GM12878 (cell line): ENCODE measurements around the gene MYH10. TPM values are rescaled to one million over a fixed set of nuclear protein-coding genes. Genes with fewer than 3 reads are reported as not detected.

ENCODE experiments used
- ATAC-seq: fragments of 200-7000 bp; cut with Tn5 transposase; 3 replicates; pipeline ENCODE4 v1.9.1; 2020; ENCODE audit warnings: mild to moderate bottlenecking, moderate library complexity
- BruUV-seq: library from RNA; stranded (reverse); fragments of 400-500 nt; replicated peaks from 2 replicates; lab custom pipeline; 2021; lab: Mats Ljungman, UMichigan
- CTCF ChIA-PET: fragments of 300-600 bp; sonication (Branson Sonifier 250); formaldehyde crosslinking; extraction: SDS; loops from one replicate; lab custom pipeline; 2021; ENCODE audit warnings: inconsistent platforms; lab: Yijun Ruan, JAX
- POLR2A ChIA-PET: fragments of 350-600 bp; formaldehyde crosslinking; extraction: SDS; loops from one replicate; lab custom pipeline; 2021; ENCODE audit warnings: inconsistent platforms; lab: Charles Lee
- RAD21 ChIA-PET: fragments of 300-600 bp; sonication (Branson Sonifier 250); formaldehyde crosslinking; loops from one replicate; lab custom pipeline; 2023; ENCODE audit warnings: antibody characterized with exemption; ENCODE audit not compliant: unreplicated experiment; lab: Charles Lee
- SMC1A ChIA-PET: fragments of 300-600 bp; sonication (Branson Sonifier 250); formaldehyde crosslinking; loops from one replicate; lab custom pipeline; 2023; ENCODE audit not compliant: unreplicated experiment, uncharacterized antibody; lab: Charles Lee
- DNase-seq: peaks from one replicate; pipeline ENCODE4 v3.0.0-alpha.2; 2011; ENCODE audit warnings: low read depth, low spot score
- FAIRE-seq: peaks from 3 replicates; lab custom pipeline; 2011; peaks lifted over from hg19 to GRCh38; lab: Jason Lieb, UNC
- H2AFZ ChIP-seq: 2 replicates; pipeline ENCODE4 v1.6.0; 2011; ENCODE audit warnings: low read depth, low read length, control low read depth; ENCODE audit not compliant: control insufficient read depth
- H3K27ac ChIP-seq: 2 replicates; pipeline ENCODE4 v1.5.1; 2011; ENCODE audit warnings: control low read depth; ENCODE audit not compliant: control insufficient read depth, insufficient read depth
- H3K27me3 ChIP-seq, 2 experiments: replicated peaks in 1 of 2; 2 replicates each; pipeline versions ENCODE4 v1.6.0 to v1.6.1; 2011; ENCODE audit warnings: low read length in 1 of 2; ENCODE audit not compliant: control insufficient read depth in 2 of 2, insufficient read depth in 2 of 2
- H3K36me3 ChIP-seq, 2 experiments: 2 replicates each; pipeline ENCODE4 v1.5.1; 2011; ENCODE audit warnings: low read length in 1 of 2; ENCODE audit not compliant: control insufficient read depth in 2 of 2, insufficient read depth in 2 of 2
- H3K4me1 ChIP-seq: 2 replicates; pipeline ENCODE4 v1.6.1; 2011; ENCODE audit warnings: mild to moderate bottlenecking, low read length, moderate library complexity, mixed read lengths; ENCODE audit not compliant: control insufficient read depth, insufficient read depth
- H3K4me2 ChIP-seq: 2 replicates; pipeline ENCODE4 v1.6.0; 2011; ENCODE audit warnings: control low read depth; ENCODE audit not compliant: control insufficient read depth, insufficient read depth
- H3K4me3 ChIP-seq: fragments of 200-600 bp; sonication (generic); 2 replicates; pipeline ENCODE4 v1.5.1; 2016
- H3K79me2 ChIP-seq: 2 replicates; pipeline ENCODE4 v1.6.0; 2011; ENCODE audit warnings: low read length; ENCODE audit not compliant: control insufficient read depth, insufficient read depth
- H3K9ac ChIP-seq: 2 replicates; pipeline ENCODE4 v1.8.0; 2011; ENCODE audit warnings: low read length, control low read depth, mixed read lengths; ENCODE audit not compliant: control insufficient read depth, insufficient read depth
- H3K9me3 ChIP-seq: replicated peaks from 3 replicates; pipeline ENCODE4 v1.5.1; 2011; ENCODE audit warnings: mild to moderate bottlenecking, low read length; ENCODE audit not compliant: control insufficient read depth, insufficient read depth
- H4K20me1 ChIP-seq: 2 replicates; pipeline ENCODE4 v1.6.0; 2011; ENCODE audit not compliant: control insufficient read depth, insufficient read depth
- ASH2L ChIP-seq: fragments of 300-600, 200-600 bp; sonication (generic); IDR thresholded peaks from 2 replicates; pipeline ENCODE4 v1.6.1; 2017; ENCODE audit warnings: low read depth, mild to moderate bottlenecking, borderline replicate concordance
- ATF2 ChIP-seq: IDR thresholded peaks from 2 replicates; pipeline ENCODE4 v1.6.1; 2012; ENCODE audit warnings: low read length, inconsistent platforms
- DPF2 ChIP-seq: fragments of 450-650 bp; IDR thresholded peaks from 2 replicates; pipeline ENCODE4 v1.6.1; 2017; ENCODE audit warnings: mild to moderate bottlenecking
- MTA2 ChIP-seq: fragments of 450-650 bp; IDR thresholded peaks from 2 replicates; pipeline ENCODE4 v1.6.1; 2016; ENCODE audit warnings: low read depth, mild to moderate bottlenecking, moderate library complexity
- RELB ChIP-seq: fragments of 450-650 bp; IDR thresholded peaks from 2 replicates; pipeline ENCODE4 v1.6.1; 2017; ENCODE audit warnings: low read depth, mild to moderate bottlenecking, moderate library complexity
- SPI1 ChIP-seq: IDR thresholded peaks from 2 replicates; pipeline ENCODE4 v1.6.1; 2011; ENCODE audit warnings: low read depth, mild to moderate bottlenecking, low read length, moderate library complexity, borderline replicate concordance; ENCODE audit not compliant: insufficient read depth
- TCF3 ChIP-seq: IDR thresholded peaks from 2 replicates; pipeline ENCODE4 v1.6.1; 2012; ENCODE audit warnings: low read depth, mild to moderate bottlenecking, low read length, borderline replicate concordance; ENCODE audit not compliant: insufficient read depth
- ZBTB4 ChIP-seq: fragments of 450-650 bp; formaldehyde crosslinking; IDR thresholded peaks from 2 replicates; pipeline ENCODE4 v1.4.0; 2022; ENCODE audit warnings: mild to moderate bottlenecking, moderate library complexity
- ZNF24 ChIP-seq: fragments of 450-650 bp; IDR thresholded peaks from 2 replicates; pipeline ENCODE4 v1.6.1; 2017; ENCODE audit warnings: antibody characterized with exemption, mild to moderate bottlenecking
- WGBS: methylation state at CpG from one replicate; pipeline ENCODE4 v1.1.6; 2016; ENCODE audit warnings: low lambda C conversion rate; ENCODE audit not compliant: insufficient replicate concordance, insufficient coverage; ENCODE audit errors: missing lambda C conversion rate; 5-methylcytosine and 5-hydroxymethylcytosine counted together
- in situ Hi-C: fragments of 300-500 bp; cut with MboI; formaldehyde crosslinking; loops from 9 replicates; pipeline ENCODE4 v1.14.3; 2018; ENCODE audit warnings: mixed read lengths
- intact Hi-C: fragments of 100-400 bp; cut with micrococcal nuclease; formaldehyde crosslinking; loops from one replicate; pipeline ENCODE4 v1.14.2; 2022; ENCODE audit not compliant: unreplicated experiment
- polyA plus RNA-seq, 11 experiments: library from polyadenylated mRNA; depleted of rRNA in 4 of 11; unstranded in 6 of 11; stranded (reverse) in 5 of 11; fragments of >200 nt; fragmentation: Nextera tagmentation in 4 of 11; fragmentation: Illumina TruSeq in 1 of 11; extraction: Ambion mirVana in 4 of 11; extraction: Trizol in 1 of 11; gene quantifications; 1 replicate in 1 of 11; 2 replicates in 10 of 11; pipeline versions ENCODE4 v1.2.1 to v1.2.3, GENCODE V29; 2011 to 2016; ENCODE audit warnings: inconsistent platforms in 2 of 11, missing spikeins in 2 of 11, low read depth in 1 of 11
- total RNA-seq, 4 experiments: library from RNA; depleted of rRNA in 3 of 4; stranded (reverse); fragments of >200 nt in 3 of 4; fragmentation: Illumina TruSeq in 1 of 4; extraction: Trizol in 1 of 4; gene quantifications; 2 replicates each; pipeline versions ENCODE4 v1.2.1 to v1.2.3, GENCODE V29; 2013 to 2021

The MYH10 gene
- total and polyA plus RNA-seq, 10 of the 15 experiments (the other 5 are each of a cell fraction or from before 2014, with no cell fraction given) = 0.33 to 7.1 (median 1.0) TPM

GRCh38 chr17:8494021-8494420 is 136.5 kb downstream of the MYH10 start (continued):
- TF ChIP-seq ZBTB4 (CRISPR knock-in tag) = no peak
- no peak for TF ChIP-seq TCF3
- no peak for TF ChIP-seq ATF2
- TF ChIP-seq ASH2L = no peak
- no peak for TF ChIP-seq RELB

- no peaks in the 10 kb centered on the region for H3K9me3 ChIP-seq
- H3K4me3 ChIP-seq = no peak overlapping the region
- H2AFZ ChIP-seq = no peak overlapping the region
- no peak for ATAC-seq
- no TSS peak for BruUV-seq
- WGBS = 86% methylated on average over 17 of the region's 17 CpGs
- SMC1A ChIA-PET = interaction anchor here (1.3 kb wide), 1 partner anchor 9 kb away, joined by 3 read pairs; no protein-coding TSS in a partner anchor
- in situ Hi-C loops = no loop called here
- H3K4me2 ChIP-seq = no peak overlapping the region
- H3K4me1 ChIP-seq = no peaks in the 10 kb centered on the region
- no peak for DNase-seq
- H3K36me3 ChIP-seq = no peaks in the 10 kb centered on the region
- H3K27me3 ChIP-seq = no peaks in the 10 kb centered on the region
- no peak overlapping the region for H3K27ac ChIP-seq
- intact Hi-C loops = no loop called here
- CTCF ChIA-PET = no interaction called here
- POLR2A ChIA-PET = no interaction called here
- H4K20me1 ChIP-seq = no peaks in the 10 kb centered on the region
- no peak overlapping the region for H3K9ac ChIP-seq
- no peak for FAIRE-seq
- no peaks in the 10 kb centered on the region for H3K79me2 ChIP-seq
- RAD21 ChIA-PET = no interaction called here
- TF ChIP-seq ZNF24 (no peak), SPI1 (no peak), MTA2 (no peak), DPF2 (no peak)
Measured at GRCh38 chr17:8492121-8492520, 138.4 kb downstream of the MYH10 start.
